ENCODE data around the gene TPRG1L.

TPRG1L gene

GRCh38 chr1:3649342-3650247, 24.8 kb downstream of the TPRG1L start, which contains the start of gene WRAP73:
Gene WRAP73, minus strand, starts transcription at chr1:3650103. Its CDS starts 104 bp downstream, at chr1:3649999.
- DNase-seq, result peak; percentile 93

- DNase-seq, result no peak
Measured at GRCh38 chr1:3650248-3651025, 25.6 kb downstream of the TPRG1L start.

GRCh38 chr1:3651026-3651929, 26.5 kb downstream of the TPRG1L start:
- DNase-seq, result no peak

- DNase-seq, result no peak
Measured at GRCh38 chr1:3651930-3652547, 27.2 kb downstream of the TPRG1L start, which contains the start of gene TP73. Gene TP73, plus strand, starts transcription at chr1:3652516. Its CDS starts 29,850 bp downstream, at chr1:3682366.

- DNase-seq, result no peak
Measured at GRCh38 chr1:3652548-3653285, 27.9 kb downstream of the TPRG1L start.

- DNase-seq, result no peak
Measured at GRCh38 chr1:3653286-3653618, 28.4 kb downstream of the TPRG1L start.

GRCh38 chr1:3654549-3655281, 29.9 kb downstream of the TPRG1L start:
- DNase-seq, result no peak

GRCh38 chr1:3656450-3657095, 31.8 kb downstream of the TPRG1L start:
- DNase-seq, result peak; percentile 68

GRCh38 chr1:3657096-3657475, 32.3 kb downstream of the TPRG1L start:
- DNase-seq, result no peak

GRCh38 chr1:3657578-3658230, 32.9 kb downstream of the TPRG1L start:
- no peak for DNase-seq

GRCh38 chr1:3658231-3658615, 33.4 kb downstream of the TPRG1L start:
- DNase-seq, result no peak

GRCh38 chr1:3659093-3659492, 34.3 kb downstream of the TPRG1L start:
- DNase-seq, result no peak

GRCh38 chr1:3660704-3661103, 35.9 kb downstream of the TPRG1L start:
- DNase-seq, result no peak

GRCh38 chr1:3661631-3662030, 36.8 kb downstream of the TPRG1L start:
- DNase-seq, result no peak

- no peak for DNase-seq
Measured at GRCh38 chr1:3662080-3662671, 37.4 kb downstream of the TPRG1L start.

GRCh38 chr1:3663999-3664699, 39.3 kb downstream of the TPRG1L start:
- DNase-seq, result no peak

- DNase-seq, result no peak
Measured at GRCh38 chr1:3664700-3665375, 40.0 kb downstream of the TPRG1L start.

- no peak for DNase-seq
Measured at GRCh38 chr1:3668148-3668547, 43.3 kb downstream of the TPRG1L start.

Measured in activated CD4-positive, alpha-beta T cell treated with anti-CD3 and anti-CD28 coated beads, Interleukin-2, Interleukin-6, amounts not matched to agents 100 ng/mL and 50 ng/mL, durations not matched to agents 16 hours and 8 hours (primary cell).